SK-N-SH treated with all-trans-retinoic acid at 6 μM for 48 hours (cell line): ENCODE results near the gene SF3A1.

ENCODE experiments used
- BACH2 ChIP-seq: fragments of 250-450 bp; sonication (Bioruptor Pico); IDR thresholded peaks from 2 replicates; pipeline ENCODE4 v1.9.0; 2021; ENCODE audit warnings: mild to moderate bottlenecking, borderline replicate concordance
- CSDC2 ChIP-seq: fragments of 250-450 bp; sonication (Bioruptor Pico); IDR thresholded peaks from 2 replicates; pipeline ENCODE4 v1.5.0; 2020; ENCODE audit warnings: mild to moderate bottlenecking, moderate library complexity
- ISL1 ChIP-seq: fragments of 250-450 bp; sonication (Bioruptor Pico); IDR thresholded peaks from 2 replicates; pipeline ENCODE4 v2.1.2; 2022; ENCODE audit warnings: mild to moderate bottlenecking, moderate library complexity
- TCF4 ChIP-seq: fragments of 250-450 bp; sonication (Bioruptor Pico); IDR thresholded peaks from 2 replicates; pipeline ENCODE4 v1.8.0; 2021; ENCODE audit warnings: mild to moderate bottlenecking, moderate library complexity, borderline replicate concordance
- ZFP3 ChIP-seq: fragments of 250-450 bp; sonication (Bioruptor Pico); IDR thresholded peaks from 2 replicates; pipeline ENCODE4 v1.5.0; 2020; ENCODE audit warnings: mild to moderate bottlenecking, moderate library complexity
- ZFP30 ChIP-seq: fragments of 450-650 bp; formaldehyde crosslinking; IDR thresholded peaks from 2 replicates; pipeline ENCODE4 v1.5.0; 2022; ENCODE audit warnings: mild to moderate bottlenecking, moderate library complexity
- ZNF565 ChIP-seq: fragments of 450-650 bp; formaldehyde crosslinking; conservative IDR thresholded peaks from 2 replicates; pipeline ENCODE4 v1.5.0; 2020; ENCODE audit warnings: low read depth, mild to moderate bottlenecking, moderate library complexity
- ZNF70 ChIP-seq: fragments of 450-650 bp; formaldehyde crosslinking; IDR thresholded peaks from 2 replicates; pipeline ENCODE4 v1.5.0; 2020; ENCODE audit warnings: mild to moderate bottlenecking, moderate library complexity
- ZNF8 ChIP-seq: fragments of 450-650 bp; formaldehyde crosslinking; IDR thresholded peaks from 2 replicates; pipeline ENCODE4 v1.5.0; 2020; ENCODE audit warnings: mild to moderate bottlenecking, moderate library complexity
- TF ChIP-seq, protein P1 (sequence below): fragments of 250-450 bp; sonication (Bioruptor Pico); IDR thresholded peaks from 2 replicates; pipeline ENCODE4 v1.8.0; 2020; ENCODE audit warnings: mild to moderate bottlenecking, moderate library complexity, borderline replicate concordance
- TF ChIP-seq, protein P2 (sequence below): fragments of 250-450 bp; sonication (Bioruptor Pico); IDR thresholded peaks from 2 replicates; pipeline ENCODE4 v1.8.0; 2021; ENCODE audit warnings: low read depth, mild to moderate bottlenecking, moderate library complexity, borderline replicate concordance
- TF ChIP-seq, protein P3 (sequence below): fragments of 250-450 bp; sonication (Bioruptor Pico); IDR thresholded peaks from 2 replicates; pipeline ENCODE4 v1.5.1; 2020; ENCODE audit warnings: low read depth, mild to moderate bottlenecking, moderate library complexity
- TF ChIP-seq, protein P4 (sequence below): fragments of 250-450 bp; sonication (Bioruptor Pico); IDR thresholded peaks from 2 replicates; pipeline ENCODE4 v1.5.0; 2020; ENCODE audit warnings: mild to moderate bottlenecking, moderate library complexity

DNA sequence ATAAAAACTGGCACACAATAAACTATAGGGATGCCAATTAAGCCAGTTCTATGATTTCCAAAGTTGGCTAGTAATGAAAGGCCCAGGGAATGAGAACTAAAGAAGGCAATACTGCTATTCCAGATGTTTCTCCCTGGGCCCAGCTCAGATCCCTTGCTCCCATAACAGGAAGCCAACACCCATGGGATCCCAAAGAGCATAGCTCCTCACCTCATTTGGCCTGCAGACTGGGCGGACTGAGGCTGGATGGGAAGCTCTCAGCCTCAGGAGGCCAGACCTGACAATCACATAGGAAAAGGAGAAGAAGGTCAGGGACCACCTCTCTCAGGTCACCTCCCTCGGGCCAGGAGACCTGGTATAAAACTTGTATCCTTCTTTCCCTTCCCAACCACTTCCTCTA lies 35.2 kb downstream of the SF3A1 start:
- TF ChIP-seq, protein P1, sequence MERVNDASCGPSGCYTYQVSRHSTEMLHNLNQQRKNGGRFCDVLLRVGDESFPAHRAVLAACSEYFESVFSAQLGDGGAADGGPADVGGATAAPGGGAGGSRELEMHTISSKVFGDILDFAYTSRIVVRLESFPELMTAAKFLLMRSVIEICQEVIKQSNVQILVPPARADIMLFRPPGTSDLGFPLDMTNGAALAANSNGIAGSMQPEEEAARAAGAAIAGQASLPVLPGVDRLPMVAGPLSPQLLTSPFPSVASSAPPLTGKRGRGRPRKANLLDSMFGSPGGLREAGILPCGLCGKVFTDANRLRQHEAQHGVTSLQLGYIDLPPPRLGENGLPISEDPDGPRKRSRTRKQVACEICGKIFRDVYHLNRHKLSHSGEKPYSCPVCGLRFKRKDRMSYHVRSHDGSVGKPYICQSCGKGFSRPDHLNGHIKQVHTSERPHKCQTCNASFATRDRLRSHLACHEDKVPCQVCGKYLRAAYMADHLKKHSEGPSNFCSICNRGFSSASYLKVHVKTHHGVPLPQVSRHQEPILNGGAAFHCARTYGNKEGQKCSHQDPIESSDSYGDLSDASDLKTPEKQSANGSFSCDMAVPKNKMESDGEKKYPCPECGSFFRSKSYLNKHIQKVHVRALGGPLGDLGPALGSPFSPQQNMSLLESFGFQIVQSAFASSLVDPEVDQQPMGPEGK = no peak
- TF ChIP-seq ZNF8 (CRISPR knock-in tag) = no peak
- TF ChIP-seq, protein P2, sequence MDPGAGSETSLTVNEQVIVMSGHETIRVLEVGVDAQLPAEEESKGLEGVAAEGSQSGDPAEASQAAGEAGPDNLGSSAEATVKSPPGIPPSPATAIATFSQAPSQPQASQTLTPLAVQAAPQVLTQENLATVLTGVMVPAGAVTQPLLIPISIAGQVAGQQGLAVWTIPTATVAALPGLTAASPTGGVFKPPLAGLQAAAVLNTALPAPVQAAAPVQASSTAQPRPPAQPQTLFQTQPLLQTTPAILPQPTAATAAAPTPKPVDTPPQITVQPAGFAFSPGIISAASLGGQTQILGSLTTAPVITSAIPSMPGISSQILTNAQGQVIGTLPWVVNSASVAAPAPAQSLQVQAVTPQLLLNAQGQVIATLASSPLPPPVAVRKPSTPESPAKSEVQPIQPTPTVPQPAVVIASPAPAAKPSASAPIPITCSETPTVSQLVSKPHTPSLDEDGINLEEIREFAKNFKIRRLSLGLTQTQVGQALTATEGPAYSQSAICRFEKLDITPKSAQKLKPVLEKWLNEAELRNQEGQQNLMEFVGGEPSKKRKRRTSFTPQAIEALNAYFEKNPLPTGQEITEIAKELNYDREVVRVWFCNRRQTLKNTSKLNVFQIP (CRISPR knock-in tag) = no peak
- no peak for TF ChIP-seq CSDC2
- TF ChIP-seq, protein P3, sequence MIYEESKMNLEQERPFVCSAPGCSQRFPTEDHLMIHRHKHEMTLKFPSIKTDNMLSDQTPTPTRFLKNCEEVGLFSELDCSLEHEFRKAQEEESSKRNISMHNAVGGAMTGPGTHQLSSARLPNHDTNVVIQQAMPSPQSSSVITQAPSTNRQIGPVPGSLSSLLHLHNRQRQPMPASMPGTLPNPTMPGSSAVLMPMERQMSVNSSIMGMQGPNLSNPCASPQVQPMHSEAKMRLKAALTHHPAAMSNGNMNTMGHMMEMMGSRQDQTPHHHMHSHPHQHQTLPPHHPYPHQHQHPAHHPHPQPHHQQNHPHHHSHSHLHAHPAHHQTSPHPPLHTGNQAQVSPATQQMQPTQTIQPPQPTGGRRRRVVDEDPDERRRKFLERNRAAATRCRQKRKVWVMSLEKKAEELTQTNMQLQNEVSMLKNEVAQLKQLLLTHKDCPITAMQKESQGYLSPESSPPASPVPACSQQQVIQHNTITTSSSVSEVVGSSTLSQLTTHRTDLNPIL (CRISPR knock-in tag) = no peak
- TF ChIP-seq TCF4 (CRISPR knock-in tag) = no peak
- TF ChIP-seq ZNF70 (CRISPR knock-in tag) = no peak
- no peak for TF ChIP-seq ISL1 (CRISPR knock-in tag)
- TF ChIP-seq, protein P4, sequence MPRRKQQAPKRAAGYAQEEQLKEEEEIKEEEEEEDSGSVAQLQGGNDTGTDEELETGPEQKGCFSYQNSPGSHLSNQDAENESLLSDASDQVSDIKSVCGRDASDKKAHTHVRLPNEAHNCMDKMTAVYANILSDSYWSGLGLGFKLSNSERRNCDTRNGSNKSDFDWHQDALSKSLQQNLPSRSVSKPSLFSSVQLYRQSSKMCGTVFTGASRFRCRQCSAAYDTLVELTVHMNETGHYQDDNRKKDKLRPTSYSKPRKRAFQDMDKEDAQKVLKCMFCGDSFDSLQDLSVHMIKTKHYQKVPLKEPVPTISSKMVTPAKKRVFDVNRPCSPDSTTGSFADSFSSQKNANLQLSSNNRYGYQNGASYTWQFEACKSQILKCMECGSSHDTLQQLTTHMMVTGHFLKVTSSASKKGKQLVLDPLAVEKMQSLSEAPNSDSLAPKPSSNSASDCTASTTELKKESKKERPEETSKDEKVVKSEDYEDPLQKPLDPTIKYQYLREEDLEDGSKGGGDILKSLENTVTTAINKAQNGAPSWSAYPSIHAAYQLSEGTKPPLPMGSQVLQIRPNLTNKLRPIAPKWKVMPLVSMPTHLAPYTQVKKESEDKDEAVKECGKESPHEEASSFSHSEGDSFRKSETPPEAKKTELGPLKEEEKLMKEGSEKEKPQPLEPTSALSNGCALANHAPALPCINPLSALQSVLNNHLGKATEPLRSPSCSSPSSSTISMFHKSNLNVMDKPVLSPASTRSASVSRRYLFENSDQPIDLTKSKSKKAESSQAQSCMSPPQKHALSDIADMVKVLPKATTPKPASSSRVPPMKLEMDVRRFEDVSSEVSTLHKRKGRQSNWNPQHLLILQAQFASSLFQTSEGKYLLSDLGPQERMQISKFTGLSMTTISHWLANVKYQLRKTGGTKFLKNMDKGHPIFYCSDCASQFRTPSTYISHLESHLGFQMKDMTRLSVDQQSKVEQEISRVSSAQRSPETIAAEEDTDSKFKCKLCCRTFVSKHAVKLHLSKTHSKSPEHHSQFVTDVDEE = no peak
- TF ChIP-seq BACH2 (CRISPR knock-in tag) = no peak
- no peak for TF ChIP-seq ZFP3 (CRISPR knock-in tag)
- TF ChIP-seq ZNF565 (CRISPR knock-in tag) = no peak
- no peak for TF ChIP-seq ZFP30 (CRISPR knock-in tag)
